ENCODE data around the gene MIAT. TPM values are rescaled to one million over a fixed set of nuclear protein-coding genes. Genes with fewer than 3 reads are reported as not detected.

MIAT gene
- polyA plus RNA-seq, 1 donor (not counting 4 experiments of a cell fraction or from before 2014, with no cell fraction given): 0.04 TPM

- H4K20me1 ChIP-seq (ENCODE audit: control insufficient read depth, extremely low read depth, insufficient read depth, low read length): no peaks in the 10 kb centered on the region
- H3K4me1 ChIP-seq (ENCODE audit: control insufficient read depth, extremely low read depth, insufficient read depth, low read length): no peaks in the 10 kb centered on the region
- H3K27ac ChIP-seq (ENCODE audit: control insufficient read depth, insufficient read depth, low read length): no peak overlapping the region
- H3K9me1 ChIP-seq (ENCODE audit: control insufficient read depth, extremely low read depth, insufficient read depth, low read length): no peaks in the 10 kb centered on the region
- DNase-seq (ENCODE audit: low read depth, low spot score) (no peak), FAIRE-seq (no peak)
- H3K9ac ChIP-seq (ENCODE audit: control insufficient read depth, extremely low read depth, insufficient read depth, low read length): no peak overlapping the region
- dilution Hi-C loops (cut with MboI; ENCODE audit: extremely low pct_ligation_motif_present, low sequenced_read_pairs): no loop called here
- H3K4me2 ChIP-seq (ENCODE audit: control insufficient read depth, extremely low read depth, insufficient read depth, low read depth, low read length): no peak overlapping the region
- peaks cover 11% of the 10 kb centered on the region for H3K27me3 ChIP-seq (ENCODE audit: control insufficient read depth, extremely low read depth, insufficient read depth, low read length)
- no peaks in the 10 kb centered on the region for H3K36me3 ChIP-seq (ENCODE audit: control insufficient read depth in 2 of 2, extremely low read depth in 1 of 2, insufficient read depth in 2 of 2, low read length in 2 of 2)
- H3K4me3 ChIP-seq (ENCODE audit: control insufficient read depth in 2 of 3, extremely low read depth in 1 of 3, insufficient read depth in 2 of 3, low read depth in 1 of 3, low read length in 3 of 3): no peak overlapping the region
- H3K79me2 ChIP-seq (ENCODE audit: control insufficient read depth, insufficient read depth, low read length): no peaks in the 10 kb centered on the region
- TF ChIP-seq, protein P1, sequence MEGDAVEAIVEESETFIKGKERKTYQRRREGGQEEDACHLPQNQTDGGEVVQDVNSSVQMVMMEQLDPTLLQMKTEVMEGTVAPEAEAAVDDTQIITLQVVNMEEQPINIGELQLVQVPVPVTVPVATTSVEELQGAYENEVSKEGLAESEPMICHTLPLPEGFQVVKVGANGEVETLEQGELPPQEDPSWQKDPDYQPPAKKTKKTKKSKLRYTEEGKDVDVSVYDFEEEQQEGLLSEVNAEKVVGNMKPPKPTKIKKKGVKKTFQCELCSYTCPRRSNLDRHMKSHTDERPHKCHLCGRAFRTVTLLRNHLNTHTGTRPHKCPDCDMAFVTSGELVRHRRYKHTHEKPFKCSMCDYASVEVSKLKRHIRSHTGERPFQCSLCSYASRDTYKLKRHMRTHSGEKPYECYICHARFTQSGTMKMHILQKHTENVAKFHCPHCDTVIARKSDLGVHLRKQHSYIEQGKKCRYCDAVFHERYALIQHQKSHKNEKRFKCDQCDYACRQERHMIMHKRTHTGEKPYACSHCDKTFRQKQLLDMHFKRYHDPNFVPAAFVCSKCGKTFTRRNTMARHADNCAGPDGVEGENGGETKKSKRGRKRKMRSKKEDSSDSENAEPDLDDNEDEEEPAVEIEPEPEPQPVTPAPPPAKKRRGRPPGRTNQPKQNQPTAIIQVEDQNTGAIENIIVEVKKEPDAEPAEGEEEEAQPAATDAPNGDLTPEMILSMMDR (optimal IDR thresholded peaks at IDR 0.05 in 1 of 3, IDR thresholded peaks at IDR 0.05 in 1 of 3, conservative IDR thresholded peaks at IDR 0.05 in 1 of 3; ENCODE audit: extremely low read depth in 1 of 3, insufficient read depth in 2 of 3, low read length in 3 of 3): no peak
- TF ChIP-seq EZH2 (IDR thresholded peaks at IDR 0.05; ENCODE audit: low read length): no peak
- H3K9me3 ChIP-seq (ENCODE audit: control insufficient read depth, low read depth, low read length): no peaks in the 10 kb centered on the region
- H2AFZ ChIP-seq (ENCODE audit: control insufficient read depth, low read length): no peak overlapping the region
Measured at GRCh38 chr22:26609287-26609686, 48.1 kb upstream of the MIAT start.

DNA sequence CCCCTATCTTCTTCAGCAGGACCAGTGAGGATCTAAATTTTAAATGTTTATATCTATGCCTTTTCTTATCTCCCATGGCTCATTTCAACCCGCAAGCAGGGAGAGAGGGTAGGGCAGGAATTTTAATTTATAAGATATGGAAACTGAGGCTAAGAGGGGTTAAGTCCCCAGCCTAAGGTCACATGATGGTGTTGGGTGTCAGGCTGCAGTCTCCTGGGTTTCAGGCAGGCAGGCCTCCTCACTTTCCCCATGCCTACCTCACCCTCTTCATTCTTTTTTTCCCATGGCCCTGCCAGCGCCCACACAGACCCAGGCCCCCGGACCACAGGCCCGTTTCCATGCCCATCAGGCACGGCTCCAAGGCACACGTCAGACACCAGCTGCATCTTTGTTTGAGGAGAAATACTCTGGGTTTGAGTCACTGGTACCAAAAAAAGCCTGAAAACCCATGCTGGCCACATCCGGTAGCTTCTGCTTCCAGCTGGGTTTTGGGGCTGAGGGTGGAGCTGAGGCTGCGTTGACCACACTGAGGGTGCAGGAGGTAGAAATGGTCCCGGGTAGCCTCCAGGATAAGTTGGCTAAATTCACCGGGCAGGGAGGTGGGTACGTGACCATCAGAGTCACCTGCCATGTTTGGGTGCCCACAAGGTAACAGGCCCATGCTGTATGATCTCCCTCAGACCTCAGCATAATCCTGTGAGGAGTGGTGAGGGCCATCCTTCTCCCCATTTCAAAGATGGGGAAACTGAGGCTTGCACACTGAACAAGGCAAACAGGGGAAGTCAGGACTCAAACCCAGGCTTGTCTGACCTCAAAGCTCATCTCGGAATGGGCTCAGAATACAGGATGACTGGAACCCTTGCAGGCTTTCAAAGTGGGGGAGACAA, 47.1 kb upstream of the MIAT start:
- TF ChIP-seq, protein P1 (optimal IDR thresholded peaks at IDR 0.05 in 1 of 3, IDR thresholded peaks at IDR 0.05 in 1 of 3, conservative IDR thresholded peaks at IDR 0.05 in 1 of 3; ENCODE audit: extremely low read depth in 1 of 3, insufficient read depth in 2 of 3, low read length in 3 of 3): no peak
- TF ChIP-seq EZH2 (IDR thresholded peaks at IDR 0.05; ENCODE audit: low read length): no peak
- Histone ChIP-seq H3K27me3 (ENCODE audit: control insufficient read depth, extremely low read depth, insufficient read depth, low read length) (peaks cover 11% of the 10 kb centered on the region), H3K9me1 (ENCODE audit: control insufficient read depth, extremely low read depth, insufficient read depth, low read length) (no peaks in the 10 kb centered on the region), H4K20me1 (ENCODE audit: control insufficient read depth, extremely low read depth, insufficient read depth, low read length) (no peaks in the 10 kb centered on the region), H3K79me2 (ENCODE audit: control insufficient read depth, insufficient read depth, low read length) (no peaks in the 10 kb centered on the region), H3K4me3 (ENCODE audit: control insufficient read depth in 2 of 3, extremely low read depth in 1 of 3, insufficient read depth in 2 of 3, low read depth in 1 of 3, low read length in 3 of 3) (no peak overlapping the region), H3K4me1 (ENCODE audit: control insufficient read depth, extremely low read depth, insufficient read depth, low read length) (no peaks in the 10 kb centered on the region), H3K27ac (ENCODE audit: control insufficient read depth, insufficient read depth, low read length) (no peak overlapping the region), H2AFZ (ENCODE audit: control insufficient read depth, low read length) (no peak overlapping the region), H3K9me3 (ENCODE audit: control insufficient read depth, low read depth, low read length) (no peaks in the 10 kb centered on the region), H3K36me3 (ENCODE audit: control insufficient read depth in 2 of 2, extremely low read depth in 1 of 2, insufficient read depth in 2 of 2, low read length in 2 of 2) (no peaks in the 10 kb centered on the region), H3K4me2 (ENCODE audit: control insufficient read depth, extremely low read depth, insufficient read depth, low read depth, low read length) (no peak overlapping the region), H3K9ac (ENCODE audit: control insufficient read depth, extremely low read depth, insufficient read depth, low read length) (no peak overlapping the region)
- FAIRE-seq (no peak), DNase-seq (ENCODE audit: low read depth, low spot score) (peak; percentile 46)
- dilution Hi-C loops (cut with MboI; ENCODE audit: extremely low pct_ligation_motif_present, low sequenced_read_pairs): no loop called here
